Right lung (tissue), 10 donors: ENCODE results near the gene RTCA. TPM values are rescaled to one million over a fixed set of nuclear protein-coding genes. Genes with fewer than 3 reads are reported as not detected.
A peak's percentile ranks its signal among the peaks of the same experiment; 100 is the strongest.
"Not testable (repeated sequence)": the region's sequence is repeated elsewhere in the genome, so short reads cannot be mapped to it uniquely, and the experiment has no call there.

Experiments
- DNase-seq, 2 donors: peaks; one replicate each; pipeline ENCODE4 v3.0.0-alpha.2; 2013
- long read RNA-seq, 8 donors: transcript quantifications; one replicate each; lab custom pipeline, GENCODE V29; 2026
- polyA plus RNA-seq, 5 donors: library from polyadenylated mRNA; unstranded; fragments of 120-200 nt; gene quantifications; one replicate each; pipeline versions ENCODE4 v1.2.1 to v1.2.3, GENCODE V29; 2013; ENCODE audit warnings: inconsistent platforms in 1 of 5, low replicate concordance in 1 of 5; ENCODE audit not compliant: insufficient read length in 5 of 5, insufficient read depth in 1 of 5

Gene RTCA
- polyA plus RNA-seq, result 10 to 100 TPM; 24.1 to 34.1 (median 29.6) TPM
- long read RNA-seq, donor 1, transcript RTCA-203 (11 exons, 2,535 nt), result major isoform, 9 of 24 reads
- long read RNA-seq, donor 1, partial matches to known transcripts, result 13 of 24 reads
- long read RNA-seq, donor 1, other reads (novel, unspliced or antisense), result 0 of 24 reads
- long read RNA-seq, donor 2, transcript RTCA-203 (11 exons, 2,535 nt), result major isoform, 5 of 7 reads
- long read RNA-seq, donor 2, partial matches to known transcripts, result 0 of 7 reads
- long read RNA-seq, donor 2, other reads (novel, unspliced or antisense), result 0 of 7 reads
- long read RNA-seq, donor 3, partial matches to known transcripts, result 5 of 9 reads
- long read RNA-seq, donor 3, other reads (novel, unspliced or antisense), result 0 of 9 reads
- long read RNA-seq, donor 4, partial matches to known transcripts, result 7 of 9 reads
- long read RNA-seq, donor 4, other reads (novel, unspliced or antisense), result 0 of 9 reads
- long read RNA-seq, donor 5, transcript RTCA-203 (11 exons, 2,535 nt), result major isoform, 6 of 22 reads
- long read RNA-seq, donor 5, partial matches to known transcripts, result 14 of 22 reads
- long read RNA-seq, donor 5, other reads (novel, unspliced or antisense), result 0 of 22 reads
- long read RNA-seq, donor 6, transcript RTCA-203 (11 exons, 2,535 nt), result major isoform, 8 of 21 reads
- long read RNA-seq, donor 6, partial matches to known transcripts, result 13 of 21 reads
- long read RNA-seq, donor 6, other reads (novel, unspliced or antisense), result 0 of 21 reads
- long read RNA-seq, donor 7, partial matches to known transcripts, result 0 of 5 reads
- long read RNA-seq, donor 7, other reads (novel, unspliced or antisense), result 0 of 5 reads
- long read RNA-seq, donor 8, partial matches to known transcripts, result 0 of 4 reads
- long read RNA-seq, donor 8, other reads (novel, unspliced or antisense), result 0 of 4 reads

GRCh38 chr1:100265931-100266740 is at the start of gene RTCA:
RTCA (plus strand) TSS chr1:100266216; CDS start chr1:100266376, 160 bp downstream.
- peak; percentile 93 to 95 for DNase-seq

GRCh38 chr1:100217834-100218233 is 48.2 kb upstream of the RTCA start:
- no peak for DNase-seq

- DNase-seq, result no peak
These were observed 46.6 kb upstream of the RTCA start for GRCh38 chr1:100219457-100219856.

GRCh38 chr1:100219883-100220282 is 46.1 kb upstream of the RTCA start:
- DNase-seq, result no peak

- DNase-seq, result no peak
These were observed 43.6 kb upstream of the RTCA start for GRCh38 chr1:100222428-100222827.

GRCh38 chr1:100229681-100230443 is 36.2 kb upstream of the RTCA start:
- DNase-seq, result no peak

- no peak for DNase-seq
These were observed 35.3 kb upstream of the RTCA start for GRCh38 chr1:100230765-100231164.

GRCh38 chr1:100231721-100232120 is 34.3 kb upstream of the RTCA start:
- DNase-seq, result no peak

GRCh38 chr1:100232156-100232555 is 33.9 kb upstream of the RTCA start:
- no peak for DNase-seq

GRCh38 chr1:100233566-100233965 is 32.5 kb upstream of the RTCA start:
- DNase-seq, result not testable (repeated sequence)

GRCh38 chr1:100234432-100234831 is 31.6 kb upstream of the RTCA start:
- DNase-seq, result no peak

GRCh38 chr1:100237091-100237490 is 28.9 kb upstream of the RTCA start:
- DNase-seq, result no peak

GRCh38 chr1:100239961-100240360 is 26.1 kb upstream of the RTCA start:
- peak; percentile 39 to 59 for DNase-seq

- DNase-seq, result peak in 1 of 2 donors; percentile 28
These were observed 25.4 kb upstream of the RTCA start for GRCh38 chr1:100240631-100241030.

GRCh38 chr1:100246738-100247137 is 19.3 kb upstream of the RTCA start:
- no peak for DNase-seq

GRCh38 chr1:100249155-100249536 is 16.9 kb upstream of the RTCA start:
- no peak for DNase-seq

- DNase-seq, result peak; percentile 94 to 95
These were observed 16.3 kb upstream of the RTCA start, which contains the start of gene DBT for GRCh38 chr1:100249537-100250257. DBT (minus strand) TSS chr1:100249834; CDS start chr1:100249820, 14 bp downstream.

- no peak for DNase-seq
These were observed 15.8 kb upstream of the RTCA start for GRCh38 chr1:100250264-100250663.

- no peak for DNase-seq
These were observed 15.2 kb upstream of the RTCA start for GRCh38 chr1:100250807-100251206.

GRCh38 chr1:100252901-100253300 is 13.1 kb upstream of the RTCA start:
- no peak for DNase-seq
